Measurements from ENCODE around the gene CARD9. TPM values are rescaled to one million over a fixed set of nuclear protein-coding genes. Genes with fewer than 3 reads are reported as not detected.
A peak's percentile ranks its signal among the peaks of the same experiment; 100 is the strongest.

CARD9 gene
- total and polyA plus RNA-seq, 2 experiments from 2014 or later, result 0.11 to 0.60 TPM

DNA sequence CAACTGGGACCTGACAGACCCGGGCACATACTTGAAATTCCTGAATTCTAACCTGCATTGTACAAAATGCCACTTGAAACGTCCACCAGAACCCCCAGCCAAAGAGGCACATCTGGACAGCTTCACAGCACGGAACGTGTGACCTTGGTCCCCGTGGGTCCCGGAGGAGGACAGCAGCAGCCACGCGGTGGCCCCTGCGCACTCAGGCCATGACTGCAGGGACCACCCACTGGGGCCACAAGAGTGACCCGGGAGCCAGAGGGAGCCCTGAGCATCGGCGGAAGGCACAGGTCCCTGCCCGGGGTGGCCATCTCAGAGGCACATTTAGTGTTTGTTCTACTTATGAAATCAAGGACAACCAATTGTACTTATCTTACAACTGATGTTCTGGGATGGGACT lies 28.6 kb upstream of the CARD9 start:
- no peaks in the 10 kb centered on the region for H4K20me1 ChIP-seq (ENCODE audit: insufficient read depth)
- no peak overlapping the region for H2AFZ ChIP-seq
- H3K79me2 ChIP-seq (ENCODE audit: insufficient read depth), result peaks cover 26% of the 10 kb centered on the region
- H3F3A ChIP-seq (ENCODE audit: insufficient read depth), result peaks cover 10% of the 10 kb centered on the region; the same call in 1 of the 2 replicates
- H3K36me3 ChIP-seq (ENCODE audit: low read depth), result no peaks in the 10 kb centered on the region
- peaks cover 7% of the 10 kb centered on the region for H3K4me1 ChIP-seq (ENCODE audit: insufficient read depth)
- H3K9ac ChIP-seq, result no peak overlapping the region
- in situ Hi-C loops (cut with MboI), result no loop called here
- H3K4me2 ChIP-seq (ENCODE audit: unreplicated experiment), result no peak overlapping the region
- no peaks in the 10 kb centered on the region for H3K9me3 ChIP-seq (ENCODE audit: low read depth)
- WGBS, 2 experiments (ENCODE audit: low coverage in 1 of 2, low lambda C conversion rate in 2 of 2, missing lambda C conversion rate in 2 of 2), result 73 to 75% methylated on average over 13 of the region's 13 CpGs
- TF ChIP-seq EZH2 (IDR thresholded peaks at IDR 0.05; ENCODE audit: insufficient read depth, poor library complexity, severe bottlenecking) (no peak), EZH2phosphoT487 (IDR thresholded peaks at IDR 0.05; ENCODE audit: insufficient read depth, low read depth) (no peak)
- H3K9me2 ChIP-seq (ENCODE audit: insufficient read depth), result no peaks in the 10 kb centered on the region
- no peak overlapping the region for H3K27ac ChIP-seq
- H3K27me3 ChIP-seq (replicated peaks; ENCODE audit: insufficient read depth), result no peaks in the 10 kb centered on the region
- no peak overlapping the region for H3K4me3 ChIP-seq
- DNase-seq, result no peak

DNA sequence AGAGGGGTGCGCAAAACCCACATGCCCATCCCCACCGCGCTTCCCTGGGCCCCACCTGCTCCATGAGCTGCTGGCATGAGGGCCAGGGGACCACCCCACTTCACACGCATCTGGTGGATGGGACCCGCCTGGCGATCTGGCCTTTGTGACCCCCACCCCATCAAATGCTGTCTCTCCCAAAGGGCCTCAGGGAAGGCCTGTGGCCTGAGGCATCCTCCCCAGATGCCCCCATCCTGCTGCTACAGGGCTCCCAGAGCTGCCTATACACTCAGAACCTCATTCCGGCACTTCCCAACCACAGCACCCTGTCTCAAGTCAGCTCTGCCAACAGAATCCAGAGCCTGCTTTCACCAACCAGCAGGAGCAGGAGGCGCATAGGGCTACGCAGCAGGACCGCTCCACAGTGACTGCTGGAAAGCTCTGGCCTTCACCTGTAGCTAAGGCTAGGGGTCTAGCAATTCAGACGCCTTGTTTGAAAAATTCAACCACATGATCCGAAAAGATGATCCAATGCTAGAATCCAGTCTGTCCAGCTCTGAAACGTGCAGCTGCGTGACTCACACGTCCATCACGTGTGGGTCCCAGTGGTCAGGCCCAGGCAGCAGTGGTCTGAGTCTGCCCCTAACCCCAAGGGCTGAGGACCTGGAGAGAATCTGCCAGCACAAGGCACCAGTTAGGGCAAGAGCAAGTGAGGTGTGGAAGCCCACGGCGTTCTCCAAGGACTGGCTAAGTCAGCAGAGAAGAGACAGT lies 27.9 kb upstream of the CARD9 start:
- H3K36me3 ChIP-seq (ENCODE audit: low read depth), result no peaks in the 10 kb centered on the region
- no peak overlapping the region for H3K4me2 ChIP-seq (ENCODE audit: unreplicated experiment)
- H3K4me3 ChIP-seq, result no peak overlapping the region
- TF ChIP-seq EZH2 (IDR thresholded peaks at IDR 0.05; ENCODE audit: insufficient read depth, poor library complexity, severe bottlenecking), result no peak
- TF ChIP-seq EZH2phosphoT487 (IDR thresholded peaks at IDR 0.05; ENCODE audit: insufficient read depth, low read depth), result no peak
- in situ Hi-C loops (cut with MboI), result no loop called here
- H3K27me3 ChIP-seq (replicated peaks; ENCODE audit: insufficient read depth), result no peaks in the 10 kb centered on the region
- H4K20me1 ChIP-seq (ENCODE audit: insufficient read depth), result no peaks in the 10 kb centered on the region
- no peak overlapping the region for H3K27ac ChIP-seq
- peak overlapping the region; percentile 85; the same call in 1 of the 2 replicates for H3K9ac ChIP-seq
- 85 to 86% methylated on average over 18 of the region's 18 CpGs for WGBS, 2 experiments (ENCODE audit: low coverage in 1 of 2, low lambda C conversion rate in 2 of 2, missing lambda C conversion rate in 2 of 2)
- no peak overlapping the region for H2AFZ ChIP-seq
- H3K9me3 ChIP-seq (ENCODE audit: low read depth), result no peaks in the 10 kb centered on the region
- peaks cover 33% of the 10 kb centered on the region for H3K79me2 ChIP-seq (ENCODE audit: insufficient read depth)
- H3K9me2 ChIP-seq (ENCODE audit: insufficient read depth), result no peaks in the 10 kb centered on the region
- H3K4me1 ChIP-seq (ENCODE audit: insufficient read depth), result peaks cover 7% of the 10 kb centered on the region
- H3F3A ChIP-seq (ENCODE audit: insufficient read depth), result peaks cover 10% of the 10 kb centered on the region; the same call in 1 of the 2 replicates
- peak; percentile 30 for DNase-seq

DNA sequence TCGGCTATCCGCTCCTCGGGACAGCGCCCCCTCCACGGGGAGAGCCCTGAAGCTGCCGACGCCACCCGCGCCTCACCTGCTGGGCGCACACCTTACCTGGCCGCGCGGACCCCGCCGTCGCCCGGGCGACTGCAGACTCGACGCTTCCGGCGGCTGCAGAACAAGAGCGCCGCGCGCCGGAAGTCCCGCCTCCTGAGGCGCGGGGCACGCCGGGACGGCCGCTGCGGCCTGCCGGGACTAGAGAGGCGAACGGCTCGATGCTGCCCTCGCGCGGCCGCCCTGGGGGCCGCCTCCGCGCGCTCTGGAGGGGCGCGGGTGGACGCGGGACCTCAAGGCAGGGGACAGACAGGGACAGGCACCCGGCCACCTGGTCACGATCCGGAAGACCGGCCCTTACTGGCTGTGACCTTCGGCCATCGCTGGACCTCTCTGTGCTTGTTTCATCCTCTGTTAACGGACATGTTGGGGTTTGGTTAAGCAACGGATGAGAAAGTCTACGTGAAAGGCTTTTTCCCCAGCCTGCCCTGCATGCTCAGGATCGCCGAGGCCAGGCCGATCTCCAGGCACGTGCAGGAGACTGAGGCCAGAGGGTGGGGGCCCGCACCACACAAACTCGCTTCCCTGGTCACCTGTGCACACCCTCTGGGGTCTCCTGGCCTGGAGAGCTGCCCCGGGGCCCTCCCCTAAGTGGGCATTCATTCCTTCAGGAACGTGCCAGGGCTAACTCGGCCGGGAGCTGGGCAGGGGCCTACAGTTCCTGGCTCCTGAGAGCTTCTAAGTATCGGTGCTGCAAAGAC lies 26.8 kb upstream of the CARD9 start, which contains the start of gene SNAPC4:
Gene SNAPC4, minus strand, starts transcription at position 133 of the 797 bp plus-strand sequence. CDS start 1,742 bp downstream, outside the sequence.
- Histone ChIP-seq H3K4me2 (ENCODE audit: unreplicated experiment) (peak within 1 kb of the TSS; percentile 92), H3K27ac (peak within 1 kb of the TSS; percentile 48), H4K20me1 (ENCODE audit: insufficient read depth) (no peaks in the 10 kb centered on the region), H2AFZ (peak within 1 kb of the TSS; percentile 63), H3K9me2 (ENCODE audit: insufficient read depth) (no peaks in the 10 kb centered on the region), H3K36me3 (ENCODE audit: low read depth) (no peaks in the 10 kb centered on the region), H3K9ac (peak within 1 kb of the TSS; percentile 85), H3K27me3 (replicated peaks; ENCODE audit: insufficient read depth) (no peaks in the 10 kb centered on the region), H3K4me1 (ENCODE audit: insufficient read depth) (peaks cover 7% of the 10 kb centered on the region), H3F3A (ENCODE audit: insufficient read depth) (peaks cover 10% of the 10 kb centered on the region; the same call in 1 of the 2 replicates), H3K4me3 (peak within 1 kb of the TSS; percentile 90), H3K9me3 (ENCODE audit: low read depth) (no peaks in the 10 kb centered on the region), H3K79me2 (ENCODE audit: insufficient read depth) (peaks cover 43% of the 10 kb centered on the region)
- peak; percentile 95 for DNase-seq
- in situ Hi-C loops (cut with MboI), result no loop called here
- no peak for TF ChIP-seq EZH2phosphoT487 (IDR thresholded peaks at IDR 0.05; ENCODE audit: insufficient read depth, low read depth)
- no peak for TF ChIP-seq EZH2 (IDR thresholded peaks at IDR 0.05; ENCODE audit: insufficient read depth, poor library complexity, severe bottlenecking)
- WGBS, 2 experiments (ENCODE audit: low coverage in 1 of 2, low lambda C conversion rate in 2 of 2, missing lambda C conversion rate in 2 of 2), result 3 to 5% methylated on average over 59 to 62 of the region's 71 CpGs
